NCI-H187 treated with DMSO at 0.1 percent for 48 hours (cell line): ENCODE results near the gene RASGEF1B.
"Not testable (repeated sequence)": the region's sequence is repeated elsewhere in the genome, so short reads cannot be mapped to it uniquely, and the experiment has no call there.

Experiments used
- DNase-seq: peaks from one replicate; lab custom pipeline; 2025; lab: John Stamatoyannopoulos, UW

Gene RASGEF1B

DNA sequence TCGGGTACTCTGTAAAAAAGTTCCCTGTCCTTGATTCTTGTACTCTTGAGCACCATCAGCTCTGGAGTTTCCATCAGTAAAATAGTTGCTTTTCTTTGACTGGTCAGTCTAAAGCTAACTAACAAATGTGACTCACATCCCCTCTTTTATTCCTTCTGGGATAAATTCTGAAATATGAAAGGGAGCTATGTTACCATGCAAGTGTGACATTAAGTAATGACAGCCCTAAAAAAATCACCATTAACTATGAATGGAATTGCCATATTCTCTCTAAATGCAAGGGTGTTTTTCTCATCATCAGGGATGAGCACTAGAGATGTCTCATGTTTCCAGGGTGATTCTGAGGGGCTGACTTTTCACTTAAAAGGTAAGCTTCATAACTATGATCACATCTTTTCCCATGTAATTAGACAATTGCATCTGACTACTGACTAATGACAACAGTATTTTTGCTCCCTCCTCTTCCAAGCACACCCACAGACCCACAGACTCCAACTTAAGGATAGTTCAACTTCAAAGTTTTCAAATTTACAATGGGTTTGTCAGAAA, 26.9 kb upstream of the RASGEF1B start:
- no peak for DNase-seq

DNA sequence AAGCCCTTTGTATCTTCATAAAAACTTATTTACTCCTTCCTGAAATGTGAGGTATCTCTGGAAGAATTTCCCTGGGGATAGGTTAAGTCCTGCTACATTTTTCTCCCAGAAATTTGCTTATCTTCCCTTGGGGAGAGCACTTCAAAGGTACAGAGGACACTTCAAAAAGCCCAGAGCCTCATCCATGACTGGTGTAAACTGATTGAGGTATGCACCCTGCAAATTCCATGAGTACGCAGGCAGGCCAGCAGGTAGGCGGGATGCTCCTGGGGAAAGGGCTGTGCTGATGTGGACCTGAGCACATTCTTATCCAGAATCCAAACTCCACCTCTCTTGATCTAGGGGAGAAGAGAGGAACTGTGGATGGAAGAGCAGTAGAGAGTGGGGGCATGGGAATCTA, 26.3 kb upstream of the RASGEF1B start:
- DNase-seq = no peak

DNA sequence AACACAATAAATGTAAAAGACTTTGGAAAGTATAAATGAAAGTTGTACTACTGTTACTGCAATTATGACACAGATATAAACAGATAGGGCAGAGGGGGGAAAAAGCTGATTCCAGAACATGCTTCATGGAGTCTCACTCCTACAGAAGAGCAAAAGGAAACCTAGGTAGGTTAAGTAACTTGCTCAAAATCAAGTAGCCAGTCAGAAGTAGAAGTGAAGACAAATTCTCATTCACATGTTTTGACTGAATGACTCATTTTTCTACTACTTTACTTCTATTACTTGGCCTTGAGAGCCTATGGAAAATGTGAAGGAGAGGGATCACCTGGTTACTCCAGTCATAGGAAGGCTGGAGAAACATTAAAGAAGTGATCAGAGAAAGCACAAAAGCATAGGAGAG, 23.6 kb upstream of the RASGEF1B start:
- no peak for DNase-seq

- no peak for DNase-seq
Measured at GRCh38 chr4:81494031-81494431, 22.3 kb upstream of the RASGEF1B start.

- DNase-seq = no peak
Measured at GRCh38 chr4:81492606-81493230, 21.0 kb upstream of the RASGEF1B start.

- DNase-seq = no peak
Measured at GRCh38 chr4:81491943-81492342, 20.2 kb upstream of the RASGEF1B start.

GRCh38 chr4:81490403-81491160, 18.9 kb upstream of the RASGEF1B start:
- no peak for DNase-seq

DNA sequence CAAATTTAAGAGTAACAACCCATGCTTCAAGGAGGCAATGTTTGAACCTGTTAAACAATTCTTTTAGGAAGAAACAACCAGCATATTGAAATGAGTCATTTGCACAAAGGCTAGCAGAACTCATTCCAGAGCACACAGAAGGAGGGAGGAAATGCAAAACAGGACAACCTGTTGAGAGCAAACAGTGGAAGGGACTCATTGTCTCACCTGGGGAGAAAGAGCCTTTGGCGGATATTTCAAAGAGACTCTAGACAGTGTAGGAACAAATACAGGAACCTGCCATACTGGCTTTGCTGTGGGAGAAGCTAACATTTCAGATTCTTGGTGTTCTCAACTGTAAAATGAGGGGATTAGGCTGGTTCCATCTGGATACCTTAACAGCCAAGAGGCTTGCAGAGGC, 14.8 kb upstream of the RASGEF1B start:
- DNase-seq = no peak

- no peak for DNase-seq
Measured at GRCh38 chr4:81485310-81485980, 13.7 kb upstream of the RASGEF1B start.

- no peak for DNase-seq
Measured at GRCh38 chr4:81482326-81482725, 10.6 kb upstream of the RASGEF1B start.

- no peak for DNase-seq
Measured at GRCh38 chr4:81481151-81481550, 9.4 kb upstream of the RASGEF1B start.

GRCh38 chr4:81479573-81479972, 7.9 kb upstream of the RASGEF1B start:
- DNase-seq = not testable (repeated sequence)

GRCh38 chr4:81473331-81474265, 1.9 kb upstream of the RASGEF1B start:
- not testable (repeated sequence) for DNase-seq

DNA sequence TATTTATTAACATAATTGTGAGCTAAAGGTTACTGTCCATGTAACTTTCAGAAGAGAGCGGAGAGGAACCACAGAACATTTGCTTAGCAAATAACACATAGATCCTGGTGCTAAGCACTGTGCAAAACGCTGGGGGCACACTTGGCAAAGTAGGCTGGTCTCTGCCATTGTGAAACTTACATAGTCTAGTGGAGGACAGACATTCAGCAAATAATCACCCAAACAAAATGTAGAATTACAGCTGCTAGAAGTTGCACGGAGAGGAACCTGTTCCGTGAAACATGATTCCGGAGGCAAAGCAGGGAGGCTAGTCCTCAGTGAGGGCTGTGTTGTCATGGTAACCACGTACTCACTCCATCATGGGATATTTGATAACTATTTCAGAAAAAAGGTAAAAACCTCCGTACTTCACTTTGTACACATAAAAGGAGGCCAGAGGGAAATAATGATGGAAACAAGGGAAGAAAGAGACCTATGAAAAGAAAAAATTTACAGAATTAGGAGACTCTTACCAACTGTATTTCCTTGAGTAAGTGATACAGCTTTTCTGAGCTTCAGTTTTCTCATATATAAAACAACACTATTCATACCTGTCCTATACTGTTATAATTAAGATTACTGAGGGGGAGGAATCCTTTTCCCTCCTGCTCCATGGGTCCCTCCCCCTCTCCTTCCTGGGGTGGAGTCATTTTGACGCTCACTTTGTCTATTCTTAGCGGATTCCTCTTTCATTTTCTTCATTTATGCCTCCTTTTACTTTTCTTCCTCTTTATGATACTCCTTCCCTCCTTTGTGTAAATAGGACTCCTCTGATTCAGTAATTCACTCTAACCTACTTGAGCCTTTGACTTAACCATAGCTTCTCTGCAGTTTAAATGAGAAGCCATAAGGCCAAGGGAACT, 825 bp upstream of the RASGEF1B start:
- peak; percentile 82 for DNase-seq

DNA sequence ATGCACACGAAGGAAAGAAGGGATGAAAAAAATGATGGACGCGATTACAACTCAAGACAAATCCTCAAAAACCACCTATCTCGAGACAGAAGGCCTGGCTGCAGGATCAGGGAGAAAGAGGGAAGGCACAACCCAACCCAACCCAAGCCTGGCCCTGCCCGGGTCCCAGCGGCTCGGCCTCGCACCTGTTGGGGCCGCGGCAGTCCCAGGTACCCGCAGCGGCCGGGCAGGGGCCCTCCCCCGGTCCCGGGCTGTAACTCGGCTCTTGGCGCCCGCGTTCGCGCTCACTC, 464 bp downstream of the RASGEF1B start:
- no peak for DNase-seq

- DNase-seq = peak; percentile 33
Measured at GRCh38 chr4:81470456-81471297, 1.0 kb downstream of the RASGEF1B start.

DNA sequence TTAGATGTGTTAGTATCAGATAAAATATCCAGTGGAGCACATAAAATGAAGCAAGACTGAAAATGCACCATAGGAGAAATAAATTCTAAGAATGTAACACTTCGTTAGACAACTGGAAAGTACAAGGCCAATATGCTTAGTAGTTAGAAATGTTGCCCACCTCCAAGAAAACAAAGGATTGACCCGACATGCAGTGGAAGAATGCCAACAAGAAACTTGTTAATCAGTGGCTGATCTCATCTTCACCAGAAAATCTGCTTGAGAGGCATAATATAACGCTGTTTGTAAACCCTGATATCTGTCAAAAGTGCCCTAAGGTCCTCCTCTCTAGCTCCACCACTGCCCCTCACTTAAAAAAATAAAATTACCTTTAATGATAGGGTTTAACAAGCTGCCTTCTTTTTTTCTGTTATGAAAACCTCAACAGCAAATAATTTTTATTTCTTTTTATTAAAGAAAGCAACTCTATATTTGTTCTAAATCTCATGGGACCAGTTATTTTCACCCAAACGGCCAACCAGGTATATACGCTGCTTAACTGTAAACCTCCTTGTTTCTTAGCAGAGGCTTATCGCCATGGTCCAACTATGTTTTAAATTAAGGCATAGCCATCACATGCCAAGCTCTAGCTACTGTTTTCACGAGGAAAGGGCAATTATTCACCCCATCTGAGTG, 1.8 kb downstream of the RASGEF1B start:
- DNase-seq = no peak

DNA sequence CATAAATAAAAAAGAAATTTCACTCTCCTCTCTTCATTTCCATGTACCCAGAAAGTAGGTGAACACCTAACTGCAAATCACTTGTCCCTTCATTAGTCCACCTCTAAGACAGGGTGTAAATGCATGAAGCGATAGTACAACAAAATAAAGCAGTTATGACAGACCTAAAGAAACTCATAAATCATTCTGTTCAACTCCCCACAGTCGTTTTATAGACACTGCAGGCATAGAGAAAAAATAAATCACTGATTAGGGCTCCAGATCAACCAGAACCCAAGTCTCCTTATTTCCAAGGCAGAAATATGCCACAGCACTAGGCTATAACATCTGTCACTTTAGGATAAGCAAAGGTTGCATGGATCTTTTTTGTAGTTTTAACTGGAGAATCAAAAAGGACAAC, 3.0 kb downstream of the RASGEF1B start:
- DNase-seq = no peak

GRCh38 chr4:81467672-81467964, 4.1 kb downstream of the RASGEF1B start:
- DNase-seq = no peak
